ENCODE data around the gene PPP3CB. TPM values are rescaled to one million over a fixed set of nuclear protein-coding genes. Genes with fewer than 3 reads are reported as not detected.

PPP3CB gene
- total RNA-seq, 2 donors from 2014 or later = 26.5 to 34.2 TPM

DNA sequence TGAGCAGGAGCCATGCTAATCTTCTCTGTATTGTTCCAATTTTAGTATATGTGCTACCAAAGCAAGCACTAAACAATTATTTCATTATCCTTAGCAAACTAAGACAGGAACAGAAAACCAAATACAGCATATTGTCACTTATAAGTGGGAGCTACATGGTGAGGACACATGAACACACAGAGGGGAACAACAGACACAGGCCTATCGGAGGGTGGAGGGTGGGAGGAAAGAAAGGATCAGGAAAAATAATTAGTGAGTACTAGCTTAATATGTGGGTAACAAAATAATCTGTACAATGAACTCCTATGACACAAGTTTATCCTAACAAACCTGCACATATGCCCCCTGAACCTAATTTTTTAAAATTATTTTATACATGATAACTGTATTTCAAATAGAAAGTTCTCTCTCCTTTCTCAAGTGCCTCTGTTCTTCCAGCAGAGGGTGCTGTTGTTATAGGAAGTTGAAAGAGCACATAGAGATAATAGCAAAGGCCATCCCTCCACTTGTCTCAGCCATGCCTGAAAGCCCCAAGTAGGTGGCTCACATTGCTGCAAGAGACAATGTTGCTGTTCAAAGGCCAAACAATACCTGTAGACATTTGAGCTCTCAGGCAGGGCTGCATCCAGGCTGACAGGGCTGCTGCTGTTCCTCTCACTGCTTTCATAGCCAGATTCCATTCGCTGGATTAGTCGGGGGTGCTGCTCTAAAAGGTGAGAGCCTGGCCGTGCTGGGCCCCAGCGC, 33.4 kb upstream of the PPP3CB start:
- intact Hi-C loops (cut with DNase I) = loop anchor here (1.0 kb wide), 1 partner anchor 115 kb away; no protein-coding TSS in a partner anchor
- peak; percentile 63 for DNase-seq
- Histone ChIP-seq H3K4me3 (no peak overlapping the region), H3K36me3 (peaks cover 4% of the 10 kb centered on the region), H3K9ac (ENCODE audit: low read depth in 2 of 2, low read length in 2 of 2) (peak overlapping the region in 1 of 2 donors; percentile 43), H3K9me3 (no peaks in the 10 kb centered on the region), H3K27ac (no peak overlapping the region), H3K4me1 (no peaks in the 10 kb centered on the region), H3K27me3 (no peaks in the 10 kb centered on the region)
- TF ChIP-seq CTCF (IDR thresholded peaks at IDR 0.05) = peak; percentile 84

GRCh38 chr10:73522263-73522662, 26.4 kb upstream of the PPP3CB start:
- DNase-seq = no peak
- Histone ChIP-seq H3K4me3 (no peak overlapping the region), H3K9me3 (no peaks in the 10 kb centered on the region), H3K4me1 (no peaks in the 10 kb centered on the region), H3K9ac (ENCODE audit: low read depth in 2 of 2, low read length in 2 of 2) (no peak overlapping the region), H3K27me3 (no peaks in the 10 kb centered on the region), H3K36me3 (peaks cover 13% of the 10 kb centered on the region), H3K27ac (no peak overlapping the region)
- intact Hi-C loops (cut with DNase I) = no loop called here
- TF ChIP-seq CTCF (IDR thresholded peaks at IDR 0.05) = no peak

DNA sequence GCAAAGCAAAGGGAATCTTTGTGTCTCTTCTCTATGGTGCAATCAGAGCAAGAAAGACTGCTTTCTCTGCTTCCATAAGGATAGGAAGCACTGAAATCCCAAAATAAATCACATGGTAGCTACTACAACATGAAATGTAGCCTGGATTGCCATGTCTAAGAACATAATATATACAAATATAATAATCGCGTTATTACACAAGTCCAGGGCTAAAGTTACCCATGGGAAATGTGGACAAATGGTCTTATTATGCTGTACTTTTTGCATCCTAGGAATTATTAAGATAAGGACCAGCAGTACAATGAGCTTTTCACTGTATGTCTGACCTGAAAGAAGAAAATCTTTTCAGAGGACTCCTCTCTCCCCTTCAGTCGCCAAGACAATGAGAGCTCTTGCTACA, 23.5 kb upstream of the PPP3CB start:
- Histone ChIP-seq H3K4me1 (no peaks in the 10 kb centered on the region), H3K9me3 (no peaks in the 10 kb centered on the region), H3K36me3 (peaks cover 9% of the 10 kb centered on the region), H3K9ac (ENCODE audit: low read depth in 2 of 2, low read length in 2 of 2) (no peak overlapping the region), H3K27me3 (no peaks in the 10 kb centered on the region), H3K4me3 (no peak overlapping the region), H3K27ac (no peak overlapping the region)
- no peak for DNase-seq
- intact Hi-C loops (cut with DNase I) = no loop called here
- no peak for TF ChIP-seq CTCF (IDR thresholded peaks at IDR 0.05)

DNA sequence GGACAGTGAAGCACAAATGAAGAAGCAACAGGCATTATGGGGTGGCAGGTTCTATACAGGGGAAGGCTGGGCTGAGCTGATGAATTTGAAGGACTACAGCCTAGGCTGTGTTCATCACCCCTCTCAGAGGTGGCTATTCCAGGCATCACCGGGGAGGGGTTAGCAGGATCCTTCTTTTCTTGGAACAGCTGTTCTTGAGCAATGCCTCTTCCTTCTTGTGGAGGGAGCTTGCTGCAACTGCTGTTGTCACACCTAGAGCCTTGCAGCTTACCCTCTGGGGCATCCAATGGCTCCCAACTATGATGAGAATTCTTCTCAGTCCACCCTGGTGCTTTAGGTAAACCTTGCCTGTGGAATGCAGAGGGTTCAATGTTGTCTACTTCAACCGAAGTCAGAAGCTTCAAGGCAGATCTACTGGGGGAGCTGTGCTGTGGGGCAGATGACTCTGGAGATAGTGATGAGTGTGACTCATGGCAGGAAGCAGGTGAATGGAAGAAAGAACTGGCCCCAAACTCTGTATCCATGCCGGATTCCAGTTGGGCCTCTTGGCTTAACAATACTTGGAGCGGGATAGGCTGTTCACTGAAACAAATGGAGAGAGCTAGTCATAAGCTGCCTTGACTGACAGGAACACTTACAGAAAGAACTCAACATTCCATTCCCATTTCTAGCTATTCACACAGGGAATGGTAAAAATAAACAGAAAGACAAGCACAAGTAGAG, 21.5 kb upstream of the PPP3CB start:
- Histone ChIP-seq H3K4me3 (no peak overlapping the region), H3K27ac (no peak overlapping the region), H3K9ac (ENCODE audit: low read depth in 2 of 2, low read length in 2 of 2) (no peak overlapping the region), H3K4me1 (no peaks in the 10 kb centered on the region), H3K36me3 (peaks cover 9% of the 10 kb centered on the region), H3K27me3 (no peaks in the 10 kb centered on the region), H3K9me3 (no peaks in the 10 kb centered on the region)
- intact Hi-C loops (cut with DNase I) = no loop called here
- no peak for TF ChIP-seq CTCF (IDR thresholded peaks at IDR 0.05)
- DNase-seq = no peak

DNA sequence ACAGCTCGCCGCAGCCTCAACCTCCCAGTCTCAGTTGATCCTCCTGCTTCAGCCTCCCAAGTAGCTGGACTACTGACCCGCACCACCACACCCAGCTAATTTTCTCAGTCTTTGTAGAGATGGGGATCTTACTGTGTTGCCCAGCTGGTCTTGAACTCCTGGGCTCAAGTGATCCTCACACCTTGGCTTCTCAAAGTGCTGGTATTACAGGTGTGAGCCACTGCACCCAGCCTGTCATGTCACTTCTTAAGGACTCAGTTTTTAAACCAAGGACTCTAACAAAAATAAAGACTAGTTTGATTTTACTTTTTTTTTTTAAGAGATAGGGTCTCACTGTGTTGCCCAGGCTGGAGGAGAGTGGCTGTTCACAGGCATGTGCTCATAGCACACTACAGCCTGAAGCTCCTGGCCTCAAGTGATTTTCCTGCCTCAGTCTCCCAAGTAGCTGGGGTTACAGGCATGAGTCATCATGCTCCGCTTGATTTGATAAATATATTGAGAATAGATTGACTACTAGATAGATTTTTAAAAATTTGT, 16.5 kb upstream of the PPP3CB start:
- no peak for TF ChIP-seq CTCF (IDR thresholded peaks at IDR 0.05)
- DNase-seq = no peak
- H3K9me3 ChIP-seq = no peaks in the 10 kb centered on the region
- no peak overlapping the region for H3K4me3 ChIP-seq
- H3K27me3 ChIP-seq = no peaks in the 10 kb centered on the region
- no peaks in the 10 kb centered on the region for H3K4me1 ChIP-seq
- intact Hi-C loops (cut with DNase I) = no loop called here
- no peak overlapping the region for H3K9ac ChIP-seq (ENCODE audit: low read depth in 2 of 2, low read length in 2 of 2)
- no peak overlapping the region for H3K27ac ChIP-seq
- no peaks in the 10 kb centered on the region for H3K36me3 ChIP-seq
